H7 (cell line): ENCODE measurements around the gene RNF6. TPM values are rescaled to one million over a fixed set of nuclear protein-coding genes. Genes with fewer than 3 reads are reported as not detected.

ENCODE experiments used
- DNase-seq: peaks from one replicate; pipeline ENCODE4 v3.0.0; 2012
- H3K27me3 ChIP-seq: 2 replicates; pipeline ENCODE4 v1.6.0; 2011; ENCODE audit warnings: mild to moderate bottlenecking, low read length; ENCODE audit not compliant: control insufficient read depth, insufficient read depth
- H3K36me3 ChIP-seq: replicated peaks from 2 replicates; pipeline ENCODE4 v1.5.1; 2011; ENCODE audit warnings: low read length; ENCODE audit not compliant: control insufficient read depth, insufficient read depth
- H3K4me3 ChIP-seq: 2 replicates; pipeline ENCODE4 v1.5.1; 2011; ENCODE audit warnings: low read depth, mild to moderate bottlenecking, control low read depth, low read length, moderate library complexity; ENCODE audit not compliant: insufficient read depth
- total RNA-seq: library from RNA; depleted of rRNA; stranded (reverse); fragments of >200 nt; shearing (Covaris generic); gene quantifications from 2 replicates; pipeline ENCODE4 v1.2.3, GENCODE V29; 2014

Gene RNF6
- total RNA-seq, 1 experiment from 2014 or later: 10.7 TPM

DNA sequence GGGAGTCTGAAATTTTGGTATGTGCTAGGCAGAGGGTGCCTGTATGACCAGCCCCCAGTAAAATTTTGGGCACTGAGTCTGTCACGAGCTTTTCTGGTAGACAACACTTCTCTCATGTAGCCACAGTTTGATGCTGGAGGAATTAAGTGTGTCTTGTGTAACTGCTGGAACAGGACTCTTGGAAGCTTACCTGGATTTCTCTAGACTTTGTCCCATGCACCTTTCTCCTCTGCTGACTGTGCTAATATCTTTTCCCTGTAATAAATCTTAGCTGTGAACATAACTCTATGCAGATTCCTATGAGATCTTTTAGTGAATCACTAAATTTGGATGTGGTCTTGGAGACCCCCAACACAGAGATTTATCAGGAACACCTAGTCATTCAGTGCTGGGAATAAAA is 13.8 kb downstream of the RNF6 start:
- peaks cover 2% of the 10 kb centered on the region for H3K36me3 ChIP-seq
- H3K4me3 ChIP-seq: no peak overlapping the region
- no peaks in the 10 kb centered on the region for H3K27me3 ChIP-seq
- no peak for DNase-seq

GRCh38 chr13:26202365-26202972 is 19.6 kb downstream of the RNF6 start:
- Histone ChIP-seq H3K27me3 (no peaks in the 10 kb centered on the region), H3K4me3 (no peak overlapping the region), H3K36me3 (no peaks in the 10 kb centered on the region)
- DNase-seq: no peak

- no peak for DNase-seq
- no peaks in the 10 kb centered on the region for H3K36me3 ChIP-seq
- H3K4me3 ChIP-seq: no peak overlapping the region
- no peaks in the 10 kb centered on the region for H3K27me3 ChIP-seq
Observed at GRCh38 chr13:26200811-26201210, 21.3 kb downstream of the RNF6 start.

- Histone ChIP-seq H3K36me3 (no peaks in the 10 kb centered on the region), H3K27me3 (no peaks in the 10 kb centered on the region), H3K4me3 (no peak overlapping the region)
- no peak for DNase-seq
Observed at GRCh38 chr13:26198116-26198515, 24.0 kb downstream of the RNF6 start.

- Histone ChIP-seq H3K4me3 (no peak overlapping the region), H3K36me3 (no peaks in the 10 kb centered on the region), H3K27me3 (no peaks in the 10 kb centered on the region)
- no peak for DNase-seq
Observed at GRCh38 chr13:26197298-26197697, 24.8 kb downstream of the RNF6 start.

DNA sequence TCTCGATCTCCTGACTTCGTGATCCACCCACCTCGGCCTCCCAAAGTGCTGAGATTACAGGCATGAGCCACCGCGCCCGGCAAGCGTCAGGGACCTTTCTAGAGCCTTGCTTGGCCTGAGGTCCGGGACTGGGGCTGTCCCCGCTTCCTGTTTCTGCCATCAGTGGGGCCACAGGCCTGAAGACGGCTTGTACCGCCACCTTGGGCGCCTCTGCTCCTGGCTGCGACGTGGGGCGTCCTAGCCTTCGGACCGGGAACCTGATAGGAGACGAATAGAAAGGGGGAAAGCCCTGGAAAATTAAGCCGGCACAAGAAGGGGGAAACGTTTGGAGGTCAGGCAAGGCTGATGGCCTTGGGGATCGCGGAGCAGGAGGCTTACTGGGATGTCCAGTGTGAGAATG is 35.1 kb downstream of the RNF6 start:
- H3K4me3 ChIP-seq: peak overlapping the region; percentile 7; the same call in 1 of the 2 replicates
- H3K36me3 ChIP-seq: no peaks in the 10 kb centered on the region
- peak; percentile 23 for DNase-seq
- peaks cover 3% of the 10 kb centered on the region; the same call in 1 of the 2 replicates for H3K27me3 ChIP-seq

GRCh38 chr13:26186118-26186870 is 35.8 kb downstream of the RNF6 start:
- no peaks in the 10 kb centered on the region for H3K36me3 ChIP-seq
- H3K27me3 ChIP-seq: peaks cover 3% of the 10 kb centered on the region; the same call in 1 of the 2 replicates
- H3K4me3 ChIP-seq: peak overlapping the region; percentile 72
- DNase-seq: peak; percentile 93

- Histone ChIP-seq H3K36me3 (no peaks in the 10 kb centered on the region), H3K4me3 (peak overlapping the region; percentile 72), H3K27me3 (peaks cover 3% of the 10 kb centered on the region; the same call in 1 of the 2 replicates)
- DNase-seq: no peak
Observed at GRCh38 chr13:26185720-26186117, 36.4 kb downstream of the RNF6 start.

DNA sequence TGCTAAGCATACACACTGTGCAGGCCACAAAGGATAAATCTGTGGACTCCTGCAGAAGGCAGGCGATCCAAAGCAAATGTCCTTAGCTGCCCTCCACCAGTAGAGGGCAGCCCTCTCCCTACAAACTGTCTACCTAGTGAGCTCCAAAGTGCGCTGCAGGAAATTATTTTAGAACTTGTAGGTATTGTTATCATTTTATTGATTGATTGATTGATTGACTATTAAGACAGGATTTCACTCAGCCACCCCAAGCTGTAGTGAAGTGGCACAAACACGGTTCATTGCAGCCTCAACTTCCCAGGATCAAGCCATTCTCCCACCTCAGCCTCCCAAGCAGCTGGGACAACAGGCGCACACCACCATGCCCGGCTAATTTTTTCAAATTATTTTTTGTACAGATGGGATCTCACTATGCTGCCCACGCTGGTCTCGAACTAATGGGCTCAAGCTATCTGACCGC is 37.3 kb downstream of the RNF6 start:
- no peak overlapping the region for H3K4me3 ChIP-seq
- DNase-seq: peak; percentile 66
- H3K36me3 ChIP-seq: no peaks in the 10 kb centered on the region
- peaks cover 3% of the 10 kb centered on the region; the same call in 1 of the 2 replicates for H3K27me3 ChIP-seq

DNA sequence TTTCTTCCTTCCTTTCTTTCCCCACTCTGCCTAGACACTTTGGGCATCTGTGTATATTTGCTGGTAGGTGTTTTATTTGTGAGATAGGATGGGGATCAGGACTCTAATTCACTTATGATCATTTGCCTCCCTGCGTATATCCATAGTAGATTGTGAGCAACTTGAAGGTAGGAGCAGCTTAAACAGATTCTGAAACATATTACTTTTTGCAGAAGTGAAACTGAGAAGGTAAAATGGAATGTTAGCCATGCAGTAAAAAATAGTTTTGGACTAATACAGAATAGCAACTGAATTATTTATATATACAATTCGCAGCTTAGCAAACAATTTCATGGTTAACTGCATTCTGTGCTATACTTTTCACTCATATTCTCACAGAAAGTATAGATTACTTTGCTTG is 38.7 kb downstream of the RNF6 start:
- Histone ChIP-seq H3K36me3 (no peaks in the 10 kb centered on the region), H3K27me3 (peaks cover 3% of the 10 kb centered on the region; the same call in 1 of the 2 replicates), H3K4me3 (no peak overlapping the region)
- no peak for DNase-seq

DNA sequence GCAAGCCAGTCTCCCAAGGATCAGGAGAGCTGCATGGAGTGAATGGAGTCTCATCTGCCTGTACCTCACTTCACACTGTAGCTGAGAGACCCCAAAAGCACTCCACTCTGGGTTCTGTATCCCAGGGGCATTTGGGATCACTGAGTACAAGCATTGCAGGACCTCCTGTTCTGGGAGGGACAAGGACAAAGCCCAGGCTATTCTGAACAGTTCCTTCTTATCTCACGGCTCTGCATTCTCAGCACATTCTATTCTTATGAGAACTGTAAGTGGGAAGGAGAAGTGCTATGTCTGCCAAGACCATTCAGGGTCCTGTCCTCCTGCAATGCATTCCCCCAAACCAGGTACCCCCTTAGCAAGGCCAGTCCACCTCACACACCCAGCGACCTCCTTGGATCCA is 42.8 kb downstream of the RNF6 start:
- no peaks in the 10 kb centered on the region for H3K36me3 ChIP-seq
- H3K27me3 ChIP-seq: no peaks in the 10 kb centered on the region
- DNase-seq: no peak
- no peak overlapping the region for H3K4me3 ChIP-seq

- H3K4me3 ChIP-seq: no peak overlapping the region
- no peaks in the 10 kb centered on the region for H3K27me3 ChIP-seq
- DNase-seq: no peak
- H3K36me3 ChIP-seq: no peaks in the 10 kb centered on the region
Observed at GRCh38 chr13:26168835-26169234, 53.3 kb downstream of the RNF6 start.

- H3K27me3 ChIP-seq: no peaks in the 10 kb centered on the region
- H3K4me3 ChIP-seq: no peak overlapping the region
- DNase-seq: no peak
- no peaks in the 10 kb centered on the region for H3K36me3 ChIP-seq
Observed at GRCh38 chr13:26168237-26168814, 53.8 kb downstream of the RNF6 start.

GRCh38 chr13:26163812-26164211 is 58.3 kb downstream of the RNF6 start:
- Histone ChIP-seq H3K36me3 (no peaks in the 10 kb centered on the region), H3K27me3 (no peaks in the 10 kb centered on the region), H3K4me3 (no peak overlapping the region)
- no peak for DNase-seq
